ENCODE data around the gene FRMD3.

The FRMD3 gene

GRCh38 chr9:83285445-83286225 is 252.6 kb downstream of the FRMD3 start:
- H3K27ac ChIP-seq (ENCODE audit: insufficient read depth, low read length, poor library complexity, severe bottlenecking) = no peak overlapping the region
- H3K9me3 ChIP-seq (ENCODE audit: control insufficient read depth, low read length) = no peaks in the 10 kb centered on the region
- H3K27me3 ChIP-seq (replicated peaks; ENCODE audit: control insufficient read depth, insufficient read depth, low read length, poor library complexity, severe bottlenecking) = no peaks in the 10 kb centered on the region
- H3K4me1 ChIP-seq (ENCODE audit: control insufficient read depth, insufficient read depth, low read length, poor library complexity, severe bottlenecking) = no peaks in the 10 kb centered on the region
- H3K36me3 ChIP-seq (ENCODE audit: control insufficient read depth, insufficient read depth, low read length) = no peaks in the 10 kb centered on the region
- H3K4me3 ChIP-seq (ENCODE audit: insufficient read depth, low read depth, low read length, poor library complexity, severe bottlenecking) = no peak overlapping the region
- no peak for DNase-seq

GRCh38 chr9:83284746-83285145 is 253.5 kb downstream of the FRMD3 start:
- no peak overlapping the region for H3K27ac ChIP-seq (ENCODE audit: insufficient read depth, low read length, poor library complexity, severe bottlenecking)
- no peak for DNase-seq
- H3K36me3 ChIP-seq (ENCODE audit: control insufficient read depth, insufficient read depth, low read length) = no peaks in the 10 kb centered on the region
- no peaks in the 10 kb centered on the region for H3K9me3 ChIP-seq (ENCODE audit: control insufficient read depth, low read length)
- no peaks in the 10 kb centered on the region for H3K27me3 ChIP-seq (replicated peaks; ENCODE audit: control insufficient read depth, insufficient read depth, low read length, poor library complexity, severe bottlenecking)
- no peaks in the 10 kb centered on the region for H3K4me1 ChIP-seq (ENCODE audit: control insufficient read depth, insufficient read depth, low read length, poor library complexity, severe bottlenecking)
- no peak overlapping the region for H3K4me3 ChIP-seq (ENCODE audit: insufficient read depth, low read depth, low read length, poor library complexity, severe bottlenecking)

- Histone ChIP-seq H3K4me3 (ENCODE audit: insufficient read depth, low read depth, low read length, poor library complexity, severe bottlenecking) (no peak overlapping the region), H3K27me3 (replicated peaks; ENCODE audit: control insufficient read depth, insufficient read depth, low read length, poor library complexity, severe bottlenecking) (no peaks in the 10 kb centered on the region), H3K27ac (ENCODE audit: insufficient read depth, low read length, poor library complexity, severe bottlenecking) (no peak overlapping the region), H3K4me1 (ENCODE audit: control insufficient read depth, insufficient read depth, low read length, poor library complexity, severe bottlenecking) (no peaks in the 10 kb centered on the region), H3K36me3 (ENCODE audit: control insufficient read depth, insufficient read depth, low read length) (no peaks in the 10 kb centered on the region), H3K9me3 (ENCODE audit: control insufficient read depth, low read length) (no peaks in the 10 kb centered on the region)
- no peak for DNase-seq
Measured at GRCh38 chr9:83283528-83283927, 254.7 kb downstream of the FRMD3 start.

GRCh38 chr9:83281306-83282255 is 256.6 kb downstream of the FRMD3 start:
- no peak for DNase-seq
- H3K9me3 ChIP-seq (ENCODE audit: control insufficient read depth, low read length) = no peaks in the 10 kb centered on the region
- no peak overlapping the region for H3K4me3 ChIP-seq (ENCODE audit: insufficient read depth, low read depth, low read length, poor library complexity, severe bottlenecking)
- no peaks in the 10 kb centered on the region for H3K36me3 ChIP-seq (ENCODE audit: control insufficient read depth, insufficient read depth, low read length)
- H3K27ac ChIP-seq (ENCODE audit: insufficient read depth, low read length, poor library complexity, severe bottlenecking) = no peak overlapping the region
- no peaks in the 10 kb centered on the region for H3K27me3 ChIP-seq (replicated peaks; ENCODE audit: control insufficient read depth, insufficient read depth, low read length, poor library complexity, severe bottlenecking)
- no peaks in the 10 kb centered on the region for H3K4me1 ChIP-seq (ENCODE audit: control insufficient read depth, insufficient read depth, low read length, poor library complexity, severe bottlenecking)

- no peak for DNase-seq
- Histone ChIP-seq H3K9me3 (ENCODE audit: control insufficient read depth, low read length) (no peaks in the 10 kb centered on the region), H3K27ac (ENCODE audit: insufficient read depth, low read length, poor library complexity, severe bottlenecking) (no peak overlapping the region), H3K4me1 (ENCODE audit: control insufficient read depth, insufficient read depth, low read length, poor library complexity, severe bottlenecking) (no peaks in the 10 kb centered on the region), H3K4me3 (ENCODE audit: insufficient read depth, low read depth, low read length, poor library complexity, severe bottlenecking) (no peak overlapping the region), H3K27me3 (replicated peaks; ENCODE audit: control insufficient read depth, insufficient read depth, low read length, poor library complexity, severe bottlenecking) (no peaks in the 10 kb centered on the region), H3K36me3 (ENCODE audit: control insufficient read depth, insufficient read depth, low read length) (no peaks in the 10 kb centered on the region)
Measured at GRCh38 chr9:83280790-83281189, 257.4 kb downstream of the FRMD3 start.

GRCh38 chr9:83280268-83280667 is 257.9 kb downstream of the FRMD3 start:
- H3K9me3 ChIP-seq (ENCODE audit: control insufficient read depth, low read length) = no peaks in the 10 kb centered on the region
- no peak overlapping the region for H3K27ac ChIP-seq (ENCODE audit: insufficient read depth, low read length, poor library complexity, severe bottlenecking)
- H3K36me3 ChIP-seq (ENCODE audit: control insufficient read depth, insufficient read depth, low read length) = no peaks in the 10 kb centered on the region
- no peaks in the 10 kb centered on the region for H3K27me3 ChIP-seq (replicated peaks; ENCODE audit: control insufficient read depth, insufficient read depth, low read length, poor library complexity, severe bottlenecking)
- no peaks in the 10 kb centered on the region for H3K4me1 ChIP-seq (ENCODE audit: control insufficient read depth, insufficient read depth, low read length, poor library complexity, severe bottlenecking)
- DNase-seq = no peak
- H3K4me3 ChIP-seq (ENCODE audit: insufficient read depth, low read depth, low read length, poor library complexity, severe bottlenecking) = no peak overlapping the region

GRCh38 chr9:83274787-83275186 is 263.4 kb downstream of the FRMD3 start:
- Histone ChIP-seq H3K4me1 (ENCODE audit: control insufficient read depth, insufficient read depth, low read length, poor library complexity, severe bottlenecking) (no peaks in the 10 kb centered on the region), H3K27me3 (replicated peaks; ENCODE audit: control insufficient read depth, insufficient read depth, low read length, poor library complexity, severe bottlenecking) (no peaks in the 10 kb centered on the region), H3K4me3 (ENCODE audit: insufficient read depth, low read depth, low read length, poor library complexity, severe bottlenecking) (no peak overlapping the region), H3K27ac (ENCODE audit: insufficient read depth, low read length, poor library complexity, severe bottlenecking) (no peak overlapping the region), H3K36me3 (ENCODE audit: control insufficient read depth, insufficient read depth, low read length) (no peaks in the 10 kb centered on the region), H3K9me3 (ENCODE audit: control insufficient read depth, low read length) (no peaks in the 10 kb centered on the region)
- no peak for DNase-seq

GRCh38 chr9:83271665-83272071 is 266.5 kb downstream of the FRMD3 start:
- Histone ChIP-seq H3K27me3 (replicated peaks; ENCODE audit: control insufficient read depth, insufficient read depth, low read length, poor library complexity, severe bottlenecking) (no peaks in the 10 kb centered on the region), H3K36me3 (ENCODE audit: control insufficient read depth, insufficient read depth, low read length) (no peaks in the 10 kb centered on the region)
- DNase-seq = no peak

GRCh38 chr9:83270116-83270515 is 268.1 kb downstream of the FRMD3 start:
- H3K4me1 ChIP-seq (ENCODE audit: control insufficient read depth, insufficient read depth, low read length, poor library complexity, severe bottlenecking) = no peaks in the 10 kb centered on the region
- H3K4me3 ChIP-seq (ENCODE audit: insufficient read depth, low read depth, low read length, poor library complexity, severe bottlenecking) = no peak overlapping the region

More at GRCh38 chr9:83271665-83272071, 266.5 kb downstream of the FRMD3 start:
- Histone ChIP-seq H3K9me3 (ENCODE audit: control insufficient read depth, low read length) (no peaks in the 10 kb centered on the region), H3K4me1 (ENCODE audit: control insufficient read depth, insufficient read depth, low read length, poor library complexity, severe bottlenecking) (no peaks in the 10 kb centered on the region), H3K27ac (ENCODE audit: insufficient read depth, low read length, poor library complexity, severe bottlenecking) (no peak overlapping the region), H3K4me3 (ENCODE audit: insufficient read depth, low read depth, low read length, poor library complexity, severe bottlenecking) (no peak overlapping the region)

GRCh38 chr9:83267741-83268140 is 270.5 kb downstream of the FRMD3 start:
- Histone ChIP-seq H3K9me3 (ENCODE audit: control insufficient read depth, low read length) (no peaks in the 10 kb centered on the region), H3K4me1 (ENCODE audit: control insufficient read depth, insufficient read depth, low read length, poor library complexity, severe bottlenecking) (no peaks in the 10 kb centered on the region)
- DNase-seq = no peak

More at GRCh38 chr9:83270116-83270515, 268.1 kb downstream of the FRMD3 start:
- Histone ChIP-seq H3K9me3 (ENCODE audit: control insufficient read depth, low read length) (no peaks in the 10 kb centered on the region), H3K36me3 (ENCODE audit: control insufficient read depth, insufficient read depth, low read length) (no peaks in the 10 kb centered on the region), H3K27me3 (replicated peaks; ENCODE audit: control insufficient read depth, insufficient read depth, low read length, poor library complexity, severe bottlenecking) (no peaks in the 10 kb centered on the region), H3K27ac (ENCODE audit: insufficient read depth, low read length, poor library complexity, severe bottlenecking) (no peak overlapping the region)
- no peak for DNase-seq

More at GRCh38 chr9:83267741-83268140, 270.5 kb downstream of the FRMD3 start:
- H3K27ac ChIP-seq (ENCODE audit: insufficient read depth, low read length, poor library complexity, severe bottlenecking) = no peak overlapping the region
- H3K4me3 ChIP-seq (ENCODE audit: insufficient read depth, low read depth, low read length, poor library complexity, severe bottlenecking) = no peak overlapping the region
- no peaks in the 10 kb centered on the region for H3K27me3 ChIP-seq (replicated peaks; ENCODE audit: control insufficient read depth, insufficient read depth, low read length, poor library complexity, severe bottlenecking)
- H3K36me3 ChIP-seq (ENCODE audit: control insufficient read depth, insufficient read depth, low read length) = no peaks in the 10 kb centered on the region
